Islet of Langerhans (tissue), 1 donor: ENCODE measurements around the gene TSPAN18.

Experiments used
- FAIRE-seq: peaks from one replicate; lab custom pipeline; 2011; peaks lifted over from hg19 to GRCh38; lab: Jason Lieb, UNC

The TSPAN18 gene

GRCh38 chr11:44893846-44894617 is 167.3 kb downstream of the TSPAN18 start:
- no peak for FAIRE-seq

- no peak for FAIRE-seq
Observed at GRCh38 chr11:44899959-44900358, 173.2 kb downstream of the TSPAN18 start.

GRCh38 chr11:44901120-44901633 is 174.4 kb downstream of the TSPAN18 start:
- no peak for FAIRE-seq

- no peak for FAIRE-seq
Observed at GRCh38 chr11:44901786-44902185, 175.0 kb downstream of the TSPAN18 start.

GRCh38 chr11:44903035-44903434 is 176.3 kb downstream of the TSPAN18 start:
- no peak for FAIRE-seq

- FAIRE-seq, result no peak
Observed at GRCh38 chr11:44903518-44903917, 176.8 kb downstream of the TSPAN18 start.

GRCh38 chr11:44904261-44905020 is 177.7 kb downstream of the TSPAN18 start:
- FAIRE-seq, result no peak

GRCh38 chr11:44905131-44905866 is 178.5 kb downstream of the TSPAN18 start:
- no peak for FAIRE-seq

- no peak for FAIRE-seq
Observed at GRCh38 chr11:44906649-44907048, 179.9 kb downstream of the TSPAN18 start.

- FAIRE-seq, result no peak
Observed at GRCh38 chr11:44909557-44909956, 182.8 kb downstream of the TSPAN18 start.

GRCh38 chr11:44910591-44910990 is 183.8 kb downstream of the TSPAN18 start:
- no peak for FAIRE-seq

GRCh38 chr11:44911029-44911814 is 184.5 kb downstream of the TSPAN18 start:
- FAIRE-seq, result peak; percentile 95

- no peak for FAIRE-seq
Observed at GRCh38 chr11:44912270-44912987, 185.7 kb downstream of the TSPAN18 start.

GRCh38 chr11:44913502-44913901 is 186.7 kb downstream of the TSPAN18 start:
- no peak for FAIRE-seq

GRCh38 chr11:44914105-44914504 is 187.3 kb downstream of the TSPAN18 start:
- FAIRE-seq, result no peak

- FAIRE-seq, result no peak
Observed at GRCh38 chr11:44915004-44915403, 188.2 kb downstream of the TSPAN18 start.

GRCh38 chr11:44915621-44916020 is 188.9 kb downstream of the TSPAN18 start:
- no peak for FAIRE-seq

GRCh38 chr11:44916331-44916730 is 189.6 kb downstream of the TSPAN18 start:
- no peak for FAIRE-seq

GRCh38 chr11:44916801-44917385 is 190.1 kb downstream of the TSPAN18 start:
- FAIRE-seq, result no peak

GRCh38 chr11:44917741-44918140 is 191.0 kb downstream of the TSPAN18 start:
- no peak for FAIRE-seq

GRCh38 chr11:44920451-44920850 is 193.7 kb downstream of the TSPAN18 start:
- FAIRE-seq, result no peak
